Measurements from ENCODE around the gene ZNF526.

ZNF526 gene

GRCh38 chr19:42177686-42178019 lies 42.5 kb upstream of the ZNF526 start:
- ChIA-PET CTCF (interaction anchor here (0.7 to 3.3 kb wide), 6 partner anchors 12 to 99 kb away, joined by 3 to 23 read pairs (median 5); partner anchors contain the start of gene POU2F2), POLR2A (interaction anchor here (1.7 kb wide), 1 partner anchor 66 kb away, joined by 8 read pairs; no protein-coding TSS in a partner anchor)
- Histone ChIP-seq H3K9me3 (ENCODE audit: control insufficient read depth, insufficient read depth, low read depth, low read length) (no peaks in the 10 kb centered on the region), H3K4me1 (ENCODE audit: control insufficient read depth, insufficient read depth, low read length) (peaks cover 10% of the 10 kb centered on the region), H3K27ac (ENCODE audit: extremely low read depth, low read depth, low read length) (no peak overlapping the region), H3K4me3 (ENCODE audit: low read depth, low read length) (no peak overlapping the region), H3K36me3 (ENCODE audit: control insufficient read depth in 2 of 2, insufficient read depth in 1 of 2, low read length in 2 of 2) (no peaks in the 10 kb centered on the region)
- TF ChIP-seq ZBTB17 (tag by site-specific recombination; IDR thresholded peaks at IDR 0.05) (peak; percentile 51; the same call in 1 of the 2 replicates), ZNF548 (tag by site-specific recombination; IDR thresholded peaks at IDR 0.05) (0 out of 2 replicates have a peak, but pooled peaks have one; percentile 36), ZNF521 (tag by site-specific recombination; IDR thresholded peaks at IDR 0.05) (0 out of 2 replicates have a peak, but pooled peaks have one; percentile 13), ZNF366 (tag by site-specific recombination; conservative IDR thresholded peaks at IDR 0.05) (0 out of 2 replicates have a peak, but pooled peaks have one; percentile 7)
- TF ChIP-seq, protein P1, sequence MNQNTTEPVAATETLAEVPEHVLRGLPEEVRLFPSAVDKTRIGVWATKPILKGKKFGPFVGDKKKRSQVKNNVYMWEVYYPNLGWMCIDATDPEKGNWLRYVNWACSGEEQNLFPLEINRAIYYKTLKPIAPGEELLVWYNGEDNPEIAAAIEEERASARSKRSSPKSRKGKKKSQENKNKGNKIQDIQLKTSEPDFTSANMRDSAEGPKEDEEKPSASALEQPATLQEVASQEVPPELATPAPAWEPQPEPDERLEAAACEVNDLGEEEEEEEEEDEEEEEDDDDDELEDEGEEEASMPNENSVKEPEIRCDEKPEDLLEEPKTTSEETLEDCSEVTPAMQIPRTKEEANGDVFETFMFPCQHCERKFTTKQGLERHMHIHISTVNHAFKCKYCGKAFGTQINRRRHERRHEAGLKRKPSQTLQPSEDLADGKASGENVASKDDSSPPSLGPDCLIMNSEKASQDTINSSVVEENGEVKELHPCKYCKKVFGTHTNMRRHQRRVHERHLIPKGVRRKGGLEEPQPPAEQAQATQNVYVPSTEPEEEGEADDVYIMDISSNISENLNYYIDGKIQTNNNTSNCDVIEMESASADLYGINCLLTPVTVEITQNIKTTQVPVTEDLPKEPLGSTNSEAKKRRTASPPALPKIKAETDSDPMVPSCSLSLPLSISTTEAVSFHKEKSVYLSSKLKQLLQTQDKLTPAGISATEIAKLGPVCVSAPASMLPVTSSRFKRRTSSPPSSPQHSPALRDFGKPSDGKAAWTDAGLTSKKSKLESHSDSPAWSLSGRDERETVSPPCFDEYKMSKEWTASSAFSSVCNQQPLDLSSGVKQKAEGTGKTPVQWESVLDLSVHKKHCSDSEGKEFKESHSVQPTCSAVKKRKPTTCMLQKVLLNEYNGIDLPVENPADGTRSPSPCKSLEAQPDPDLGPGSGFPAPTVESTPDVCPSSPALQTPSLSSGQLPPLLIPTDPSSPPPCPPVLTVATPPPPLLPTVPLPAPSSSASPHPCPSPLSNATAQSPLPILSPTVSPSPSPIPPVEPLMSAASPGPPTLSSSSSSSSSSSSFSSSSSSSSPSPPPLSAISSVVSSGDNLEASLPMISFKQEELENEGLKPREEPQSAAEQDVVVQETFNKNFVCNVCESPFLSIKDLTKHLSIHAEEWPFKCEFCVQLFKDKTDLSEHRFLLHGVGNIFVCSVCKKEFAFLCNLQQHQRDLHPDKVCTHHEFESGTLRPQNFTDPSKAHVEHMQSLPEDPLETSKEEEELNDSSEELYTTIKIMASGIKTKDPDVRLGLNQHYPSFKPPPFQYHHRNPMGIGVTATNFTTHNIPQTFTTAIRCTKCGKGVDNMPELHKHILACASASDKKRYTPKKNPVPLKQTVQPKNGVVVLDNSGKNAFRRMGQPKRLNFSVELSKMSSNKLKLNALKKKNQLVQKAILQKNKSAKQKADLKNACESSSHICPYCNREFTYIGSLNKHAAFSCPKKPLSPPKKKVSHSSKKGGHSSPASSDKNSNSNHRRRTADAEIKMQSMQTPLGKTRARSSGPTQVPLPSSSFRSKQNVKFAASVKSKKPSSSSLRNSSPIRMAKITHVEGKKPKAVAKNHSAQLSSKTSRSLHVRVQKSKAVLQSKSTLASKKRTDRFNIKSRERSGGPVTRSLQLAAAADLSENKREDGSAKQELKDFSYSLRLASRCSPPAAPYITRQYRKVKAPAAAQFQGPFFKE (tag by site-specific recombination; IDR thresholded peaks at IDR 0.05; ENCODE audit: borderline replicate concordance) = no peak

DNA sequence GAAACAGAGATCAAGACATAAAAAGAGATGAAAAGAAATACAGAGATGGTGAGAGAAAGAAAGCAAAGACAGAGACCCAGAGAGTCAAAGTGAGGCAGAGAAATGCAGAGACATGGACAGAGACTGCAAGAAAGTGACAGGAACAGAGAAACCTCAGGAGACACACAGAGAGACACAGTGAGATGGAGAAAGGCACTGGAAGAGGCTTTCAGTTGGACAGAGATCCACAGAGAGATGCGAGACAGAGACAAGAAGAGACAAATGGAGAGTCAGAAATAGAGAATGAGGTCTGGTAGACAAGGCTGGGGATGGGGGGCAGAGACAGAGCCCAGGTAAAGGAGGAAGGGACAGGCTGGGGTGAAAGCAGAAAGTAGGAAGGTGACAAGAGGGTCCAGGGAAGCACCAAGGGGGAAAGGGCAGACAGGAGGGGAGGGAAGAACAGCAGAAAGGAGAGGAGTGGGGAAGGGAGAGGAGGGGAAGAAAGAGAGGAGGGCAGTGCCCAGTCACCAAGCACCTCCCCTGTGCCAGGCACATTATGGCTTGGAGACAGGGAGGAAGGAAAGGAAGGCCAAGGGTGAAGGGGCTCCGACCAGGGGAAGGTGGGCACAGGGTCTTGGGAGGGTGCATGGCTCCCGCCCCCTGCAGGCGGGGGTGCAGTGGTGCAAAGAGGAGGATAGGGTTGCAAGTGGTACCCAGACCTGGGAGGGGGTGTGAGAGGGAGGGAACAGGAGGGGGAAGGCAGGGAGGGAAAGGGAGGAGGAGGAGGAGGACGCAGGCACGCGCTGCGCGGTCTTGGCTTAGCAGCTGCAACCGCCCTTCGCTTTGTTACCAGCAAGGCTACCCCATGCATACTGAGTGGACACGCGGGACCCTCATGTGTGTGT lies 41.1 kb upstream of the ZNF526 start:
- no peaks in the 10 kb centered on the region for H3K36me3 ChIP-seq (ENCODE audit: control insufficient read depth in 2 of 2, insufficient read depth in 1 of 2, low read length in 2 of 2)
- H3K9me3 ChIP-seq (ENCODE audit: control insufficient read depth, insufficient read depth, low read depth, low read length) = no peaks in the 10 kb centered on the region
- ChIA-PET POLR2A (no interaction called here), CTCF (interaction anchor here (0.6 to 2.8 kb wide), 3 partner anchors 26 to 56 kb away, joined by 3 to 22 read pairs (median 3); no protein-coding TSS in a partner anchor)
- H3K27ac ChIP-seq (ENCODE audit: extremely low read depth, low read depth, low read length) = no peak overlapping the region
- peaks cover 10% of the 10 kb centered on the region for H3K4me1 ChIP-seq (ENCODE audit: control insufficient read depth, insufficient read depth, low read length)
- H3K4me3 ChIP-seq (ENCODE audit: low read depth, low read length) = no peak overlapping the region
- no peak for TF ChIP-seq ZBTB7A (tag by site-specific recombination; IDR thresholded peaks at IDR 0.05; ENCODE audit: low read depth)
- TF ChIP-seq SCRT1 (tag by site-specific recombination; IDR thresholded peaks at IDR 0.05; ENCODE audit: borderline replicate concordance) = no peak
- TF ChIP-seq ZBTB6 (tag by site-specific recombination; IDR thresholded peaks at IDR 0.05) = no peak
- TF ChIP-seq ZBTB26 (tag by site-specific recombination; optimal IDR thresholded peaks at IDR 0.05) = peak; percentile 33
- TF ChIP-seq ZNF645 (tag by site-specific recombination; IDR thresholded peaks at IDR 0.05) = peak; percentile 69; the same call in 1 of the 2 replicates
- TF ChIP-seq EGR2 (tag by site-specific recombination; IDR thresholded peaks at IDR 0.05; ENCODE audit: low read depth) = peak; percentile 56; the same call in 1 of the 2 replicates
- no peak for TF ChIP-seq ZNF544 (tag by site-specific recombination; IDR thresholded peaks at IDR 0.05)
- TF ChIP-seq, protein P2, sequence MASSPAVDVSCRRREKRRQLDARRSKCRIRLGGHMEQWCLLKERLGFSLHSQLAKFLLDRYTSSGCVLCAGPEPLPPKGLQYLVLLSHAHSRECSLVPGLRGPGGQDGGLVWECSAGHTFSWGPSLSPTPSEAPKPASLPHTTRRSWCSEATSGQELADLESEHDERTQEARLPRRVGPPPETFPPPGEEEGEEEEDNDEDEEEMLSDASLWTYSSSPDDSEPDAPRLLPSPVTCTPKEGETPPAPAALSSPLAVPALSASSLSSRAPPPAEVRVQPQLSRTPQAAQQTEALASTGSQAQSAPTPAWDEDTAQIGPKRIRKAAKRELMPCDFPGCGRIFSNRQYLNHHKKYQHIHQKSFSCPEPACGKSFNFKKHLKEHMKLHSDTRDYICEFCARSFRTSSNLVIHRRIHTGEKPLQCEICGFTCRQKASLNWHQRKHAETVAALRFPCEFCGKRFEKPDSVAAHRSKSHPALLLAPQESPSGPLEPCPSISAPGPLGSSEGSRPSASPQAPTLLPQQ (tag by site-specific recombination; IDR thresholded peaks at IDR 0.05) = 0 out of 2 replicates have a peak, but pooled peaks have one; percentile 20
- no peak for TF ChIP-seq ZNF302 (tag by site-specific recombination; IDR thresholded peaks at IDR 0.05; ENCODE audit: low read depth)
- TF ChIP-seq ZNF701 (tag by site-specific recombination; IDR thresholded peaks at IDR 0.05) = 0 out of 2 replicates have a peak, but pooled peaks have one; percentile 12
- peak; percentile 69 for TF ChIP-seq ZNF664 (tag by site-specific recombination; IDR thresholded peaks at IDR 0.05)
- TF ChIP-seq, protein P3, sequence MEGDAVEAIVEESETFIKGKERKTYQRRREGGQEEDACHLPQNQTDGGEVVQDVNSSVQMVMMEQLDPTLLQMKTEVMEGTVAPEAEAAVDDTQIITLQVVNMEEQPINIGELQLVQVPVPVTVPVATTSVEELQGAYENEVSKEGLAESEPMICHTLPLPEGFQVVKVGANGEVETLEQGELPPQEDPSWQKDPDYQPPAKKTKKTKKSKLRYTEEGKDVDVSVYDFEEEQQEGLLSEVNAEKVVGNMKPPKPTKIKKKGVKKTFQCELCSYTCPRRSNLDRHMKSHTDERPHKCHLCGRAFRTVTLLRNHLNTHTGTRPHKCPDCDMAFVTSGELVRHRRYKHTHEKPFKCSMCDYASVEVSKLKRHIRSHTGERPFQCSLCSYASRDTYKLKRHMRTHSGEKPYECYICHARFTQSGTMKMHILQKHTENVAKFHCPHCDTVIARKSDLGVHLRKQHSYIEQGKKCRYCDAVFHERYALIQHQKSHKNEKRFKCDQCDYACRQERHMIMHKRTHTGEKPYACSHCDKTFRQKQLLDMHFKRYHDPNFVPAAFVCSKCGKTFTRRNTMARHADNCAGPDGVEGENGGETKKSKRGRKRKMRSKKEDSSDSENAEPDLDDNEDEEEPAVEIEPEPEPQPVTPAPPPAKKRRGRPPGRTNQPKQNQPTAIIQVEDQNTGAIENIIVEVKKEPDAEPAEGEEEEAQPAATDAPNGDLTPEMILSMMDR (tag by site-specific recombination; IDR thresholded peaks at IDR 0.05) = peak; percentile 84
- peak; percentile 39; the same call in 1 of the 2 replicates for TF ChIP-seq KLF9 (tag by site-specific recombination; IDR thresholded peaks at IDR 0.05; ENCODE audit: low read depth)

All from HEK293 (cell line).